Heart left ventricle (tissue), 16 donors: ENCODE measurements around the gene INPP4A. TPM values are rescaled to one million over a fixed set of nuclear protein-coding genes. Genes with fewer than 3 reads are reported as not detected.

Experiments used
- ATAC-seq, 4 donors: fragments of 200-7000 bp; cut with Tn5 transposase; one replicate each; pipeline ENCODE4 v1.9.1; 2020 to 2022; ENCODE audit warnings: moderate library complexity in 4 of 4, mild to moderate bottlenecking in 3 of 4, moderate number of reproducible peaks in 1 of 4
- DNase-seq, 5 donors: peaks; one replicate each; pipeline ENCODE4 v3.0.0-alpha.2; 2020
- H3K27ac ChIP-seq, 12 donors: fragments of 200-600 bp; sonication (generic) in 4 of 12; one replicate each; pipeline versions ENCODE4 v1.5.0 to v1.8.0; 2016 to 2022; ENCODE audit warnings: mild to moderate bottlenecking in 2 of 12
- H3K27me3 ChIP-seq, 9 donors: fragments of 200-600 bp; sonication (generic) in 2 of 9; one replicate each; pipeline versions ENCODE4 v1.5.1 to v1.8.0; 2016 to 2022; ENCODE audit warnings: mild to moderate bottlenecking in 3 of 9
- H3K36me3 ChIP-seq, 9 donors: fragments of 200-600 bp; sonication (generic) in 2 of 9; one replicate each; pipeline versions ENCODE4 v1.5.0 to v1.8.0; 2018 to 2022; ENCODE audit warnings: mild to moderate bottlenecking in 2 of 9
- H3K4me1 ChIP-seq, 12 donors: fragments of 200-600 bp; sonication (generic) in 4 of 12; one replicate each; pipeline versions ENCODE4 v1.5.0 to v1.8.0; 2016 to 2022; ENCODE audit warnings: mild to moderate bottlenecking in 3 of 12
- H3K4me3 ChIP-seq, 12 donors: fragments of 200-600 bp; sonication (generic) in 4 of 12; one replicate each; pipeline versions ENCODE4 v1.5.0 to v1.8.0; 2017 to 2022; ENCODE audit warnings: mild to moderate bottlenecking in 9 of 12, moderate library complexity in 4 of 12
- H3K9me3 ChIP-seq, 12 donors: fragments of 200-600 bp; sonication (generic) in 4 of 12; one replicate each; pipeline versions ENCODE4 v1.5.0 to v1.8.0; 2016 to 2022; ENCODE audit warnings: mild to moderate bottlenecking in 1 of 12
- CTCF ChIP-seq, 12 donors: fragments of 200-600 bp; sonication (generic) in 4 of 12; IDR thresholded peaks; one replicate each; pipeline versions ENCODE4 v1.5.0 to v1.8.0; 2018 to 2022; ENCODE audit warnings: antibody characterized with exemption in 12 of 12, mild to moderate bottlenecking in 5 of 12
- POLR2A ChIP-seq, 2 donors: fragments of 450-650 bp; IDR thresholded peaks; one replicate each; pipeline ENCODE4 v1.6.1; 2017; ENCODE audit warnings: antibody characterized with exemption in 2 of 2, mild to moderate bottlenecking in 2 of 2, moderate library complexity in 2 of 2
- WGBS, 4 donors: extraction: QIAGEN DNeasy Blood & Tissue Kit in 2 of 4; methylation state at CpG; one replicate each; pipeline versions ENCODE4 v1.1.5 to v1.1.7; 2013 to 2018; 5-methylcytosine and 5-hydroxymethylcytosine counted together
- intact Hi-C, 10 donors: fragments of 100-400 bp; cut with DNase I; formaldehyde crosslinking; loops; one replicate each; pipeline versions ENCODE4 v1.11.1 to v1.14.2; 2022
- polyA plus RNA-seq, 2 donors: library from polyadenylated mRNA; stranded (reverse); fragments of 200-250 nt; gene quantifications; one replicate each; pipeline ENCODE4 v1.2.3, GENCODE V29; 2013
- total RNA-seq, 9 donors: library from RNA; depleted of rRNA in 2 of 9; stranded (reverse); fragments of >200 nt in 2 of 9; fragmentation: NEBNext Ultra II Directional in 3 of 9; extraction: Animal tissue kit (Norgen Biotek cat#: 25700) in 3 of 9; gene quantifications; one replicate each; pipeline versions ENCODE4 v1.1.0 to v1.2.4, GENCODE V29; 2016 to 2023
- donor health status: ischemic (EF 13 %, LVEDD 7.1; RV severe dilation, severe dysfunction).
- donor health status: healthy with polysubstance abuse.
- donor health status: DM: no; HTN: yes; CAD: no.
- donor health status: DM: no; HTN: no; CAD: no.
- donor health status: ischemic (EF 25% LVEDD 6.9; RV normal size, moderate dysfunction).
- donor health status: ischemic (EF 25% LVEDD 5.7; RV mildly dilated, moderate dysfunction).
- donor health status: healthy.
- donor health status: DM: yes; HTN: yes; CAD: no.
- donor health status: ischemic (EF 35%, LVEDD 5.7; RV mildly dilated, moderate dysfunction).
- donor health status: nonischemic (EF 11% LVEDD 7.7; RV severe dilation, severe dysfunction).
- donor health status: DM: yes; HTN: yes; CAD: no.
- donor health status: PGD.
- donor health status: ischemic (EF 29% LVEDD 5.4; RV normal size, mild dysfunction).
- donor health status: nonischemic (EF 23%, LVEDD 6.1; RV moderate dilation, normal function).

INPP4A gene
- total and polyA plus RNA-seq, 11 donors = 5.1 to 30.5 (median 20.3) TPM

GRCh38 chr2:98607104-98607503, 162.4 kb downstream of the INPP4A start:
- Histone ChIP-seq H3K27ac (peak overlapping the region in 3 of 12 donors; percentile 89 to 99 (median 98)), H3K4me3 (peak overlapping the region in 10 of 12 donors; percentile 72 to 99 (median 87)), H3K9me3 (no peaks in the 10 kb centered on the region), H3K36me3 (peaks cover 0 to 53% (median 40%) of the 10 kb centered on the region in 9 donors), H3K4me1 (peaks cover 12 to 65% (median 49%) of the 10 kb centered on the region in 12 donors), H3K27me3 (no peaks in the 10 kb centered on the region)
- WGBS, 4 donors = 58 to 64% (median 60%) methylated on average over 6 of the region's 6 CpGs
- DNase-seq (no peak), ATAC-seq (no peak)
- no peak for TF ChIP-seq CTCF (IDR thresholded peaks at IDR 0.05)
- TF ChIP-seq POLR2A (IDR thresholded peaks at IDR 0.05) = no peak
- intact Hi-C loops = loop anchor here in 5 of 10 donors (5.0 to 10.0 kb wide), 3 partner anchors 40 to 195 kb away; partner anchors contain the start of gene INPP4A (in 2 of the 5)

- TF ChIP-seq CTCF (IDR thresholded peaks at IDR 0.05) (no peak), POLR2A (IDR thresholded peaks at IDR 0.05) (no peak)
- 7 to 8% (median 7%) methylated on average over 7 of the region's 7 CpGs for WGBS, 4 donors
- H3K4me3 ChIP-seq = peak overlapping the region; percentile 63 to 99 (median 87)
- peaks cover 12 to 66% (median 49%) of the 10 kb centered on the region in 12 donors for H3K4me1 ChIP-seq
- H3K27me3 ChIP-seq = no peaks in the 10 kb centered on the region
- intact Hi-C loops = loop anchor here in 5 of 10 donors (2.0 to 10.0 kb wide), 4 partner anchors 40 to 195 kb away; partner anchors contain the start of gene INPP4A (in 2 of the 5)
- H3K9me3 ChIP-seq = no peaks in the 10 kb centered on the region
- H3K27ac ChIP-seq = peak overlapping the region; percentile 89 to 100 (median 96)
- peaks cover 0 to 54% (median 40%) of the 10 kb centered on the region in 9 donors for H3K36me3 ChIP-seq
- no peak for DNase-seq
- peak in 2 of 4 donors; percentile 5 to 7 for ATAC-seq
These were observed 163.1 kb downstream of the INPP4A start for GRCh38 chr2:98607741-98608115.

- WGBS, 4 donors = 0 to 1% (median 0%) methylated on average over 43 to 93 of the region's 93 CpGs
- Histone ChIP-seq H3K36me3 (peaks cover 0 to 54% (median 40%) of the 10 kb centered on the region in 9 donors), H3K27ac (peak within 1 kb of the TSS; percentile 89 to 100 (median 96)), H3K27me3 (no peaks in the 10 kb centered on the region), H3K4me1 (peaks cover 12 to 66% (median 49%) of the 10 kb centered on the region in 12 donors), H3K4me3 (peak within 1 kb of the TSS; percentile 63 to 99 (median 87)), H3K9me3 (no peaks in the 10 kb centered on the region)
- DNase-seq = peak; percentile 93 to 95 (median 94)
- ATAC-seq = peak; percentile 94 to 97 (median 96)
- TF ChIP-seq CTCF (IDR thresholded peaks at IDR 0.05) (peak in 3 of 12 donors; percentile 23 to 27 (median 25)), POLR2A (IDR thresholded peaks at IDR 0.05) (peak in 1 of 2 donors; percentile 75)
- intact Hi-C loops = loop anchor here in 5 of 10 donors (2.0 to 10.0 kb wide), 4 partner anchors 41 to 196 kb away; partner anchors contain the start of gene INPP4A (in 2 of the 5)
These were observed 163.7 kb downstream of the INPP4A start, which contains the start of the genes COA5 and UNC50 for GRCh38 chr2:98608116-98608961. TSS of gene COA5 (minus strand) at chr2:98608512. CDS start at chr2:98608405, 107 bp downstream. TSS of gene UNC50 (plus strand) at chr2:98608589. CDS start at chr2:98609760, 1,171 bp downstream.
